ENCODE results near the gene PACC1. TPM values are rescaled to one million over a fixed set of nuclear protein-coding genes. Genes with fewer than 3 reads are reported as not detected.

The PACC1 gene
- total and polyA plus RNA-seq, 10 of the 15 experiments (the other 5 are each of a cell fraction or from before 2014, with no cell fraction given) = 16.1 to 29.7 (median 19.3) TPM

DNA sequence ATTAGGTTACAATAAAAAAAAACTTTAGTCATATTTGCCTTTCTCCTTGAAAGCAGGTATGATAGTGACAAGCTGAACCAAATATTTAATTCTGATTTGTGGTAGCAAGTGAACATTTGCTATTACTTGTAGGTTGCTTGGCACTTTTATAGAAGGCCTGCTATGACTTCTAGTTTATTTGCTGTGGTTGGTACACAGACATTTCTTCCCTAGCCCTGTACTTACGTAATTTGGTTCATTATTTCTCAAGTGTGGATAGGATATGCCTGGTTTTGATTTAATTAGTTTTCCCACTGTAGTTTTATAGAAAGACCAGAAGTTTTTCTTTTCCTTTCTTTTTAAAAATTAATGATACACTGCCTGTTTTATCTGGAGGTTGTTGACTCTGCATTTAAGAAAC, 73.6 kb downstream of the PACC1 start:
- ATAC-seq (no peak), DNase-seq (ENCODE audit: low read depth, low spot score) (no peak), FAIRE-seq (no peak)
- Histone ChIP-seq H2AFZ (ENCODE audit: control insufficient read depth, low read depth, low read length) (no peak overlapping the region), H4K20me1 (ENCODE audit: control insufficient read depth, insufficient read depth) (no peaks in the 10 kb centered on the region), H3K4me1 (ENCODE audit: control insufficient read depth, insufficient read depth, low read length) (no peaks in the 10 kb centered on the region), H3K36me3 (ENCODE audit: control insufficient read depth in 2 of 2, insufficient read depth in 2 of 2, low read length in 1 of 2) (peaks cover 0 to 20% of the 10 kb centered on the region in 2 experiments), H3K9me3 (replicated peaks; ENCODE audit: control insufficient read depth, insufficient read depth, low read length) (no peaks in the 10 kb centered on the region), H3K79me2 (ENCODE audit: control insufficient read depth, insufficient read depth, low read length) (no peaks in the 10 kb centered on the region), H3K27me3 (replicated peaks in 1 of 2; ENCODE audit: control insufficient read depth in 2 of 2, insufficient read depth in 2 of 2, low read length in 1 of 2) (no peaks in the 10 kb centered on the region), H3K27ac (ENCODE audit: control insufficient read depth, insufficient read depth) (no peak overlapping the region), H3K9ac (ENCODE audit: control insufficient read depth, insufficient read depth, low read length) (no peak overlapping the region), H3K4me2 (ENCODE audit: control insufficient read depth, insufficient read depth) (no peak overlapping the region), H3K4me3 (no peak overlapping the region)
- POLR2A ChIA-PET = no interaction called here
- CTCF ChIA-PET = interaction anchor here (0.9 to 3.0 kb wide), 5 partner anchors 25 to 661 kb away, joined by 3 to 16 read pairs (median 3); partner anchors contain the start of genes DTL and INTS7
- in situ Hi-C loops (cut with MboI) (no loop called here), intact Hi-C loops (cut with micrococcal nuclease; ENCODE audit: unreplicated experiment) (no loop called here)
- no TSS peak for BruUV-seq (replicated peaks)
- 94% methylated on average over 1 of the region's 1 CpG for WGBS (ENCODE audit: insufficient coverage, insufficient replicate concordance, low lambda C conversion rate, missing lambda C conversion rate)
- RAD21 ChIA-PET (ENCODE audit: unreplicated experiment) = interaction anchor here (1.2 to 1.4 kb wide), 2 partner anchors 50 to 115 kb away, joined by 3 to 5 read pairs; no protein-coding TSS in a partner anchor
- TF ChIP-seq NR2F1 (conservative IDR thresholded peaks at IDR 0.05) = no peak
- no peak for TF ChIP-seq RCOR1 (conservative IDR thresholded peaks at IDR 0.05; ENCODE audit: low read depth, low read length)
- TF ChIP-seq NFYA (IDR thresholded peaks at IDR 0.05; ENCODE audit: borderline replicate concordance, low read depth, low read length) = no peak
- no peak for TF ChIP-seq EED (IDR thresholded peaks at IDR 0.05; ENCODE audit: low read depth)
- TF ChIP-seq HDGF (IDR thresholded peaks at IDR 0.05) = no peak
- TF ChIP-seq, protein P1, sequence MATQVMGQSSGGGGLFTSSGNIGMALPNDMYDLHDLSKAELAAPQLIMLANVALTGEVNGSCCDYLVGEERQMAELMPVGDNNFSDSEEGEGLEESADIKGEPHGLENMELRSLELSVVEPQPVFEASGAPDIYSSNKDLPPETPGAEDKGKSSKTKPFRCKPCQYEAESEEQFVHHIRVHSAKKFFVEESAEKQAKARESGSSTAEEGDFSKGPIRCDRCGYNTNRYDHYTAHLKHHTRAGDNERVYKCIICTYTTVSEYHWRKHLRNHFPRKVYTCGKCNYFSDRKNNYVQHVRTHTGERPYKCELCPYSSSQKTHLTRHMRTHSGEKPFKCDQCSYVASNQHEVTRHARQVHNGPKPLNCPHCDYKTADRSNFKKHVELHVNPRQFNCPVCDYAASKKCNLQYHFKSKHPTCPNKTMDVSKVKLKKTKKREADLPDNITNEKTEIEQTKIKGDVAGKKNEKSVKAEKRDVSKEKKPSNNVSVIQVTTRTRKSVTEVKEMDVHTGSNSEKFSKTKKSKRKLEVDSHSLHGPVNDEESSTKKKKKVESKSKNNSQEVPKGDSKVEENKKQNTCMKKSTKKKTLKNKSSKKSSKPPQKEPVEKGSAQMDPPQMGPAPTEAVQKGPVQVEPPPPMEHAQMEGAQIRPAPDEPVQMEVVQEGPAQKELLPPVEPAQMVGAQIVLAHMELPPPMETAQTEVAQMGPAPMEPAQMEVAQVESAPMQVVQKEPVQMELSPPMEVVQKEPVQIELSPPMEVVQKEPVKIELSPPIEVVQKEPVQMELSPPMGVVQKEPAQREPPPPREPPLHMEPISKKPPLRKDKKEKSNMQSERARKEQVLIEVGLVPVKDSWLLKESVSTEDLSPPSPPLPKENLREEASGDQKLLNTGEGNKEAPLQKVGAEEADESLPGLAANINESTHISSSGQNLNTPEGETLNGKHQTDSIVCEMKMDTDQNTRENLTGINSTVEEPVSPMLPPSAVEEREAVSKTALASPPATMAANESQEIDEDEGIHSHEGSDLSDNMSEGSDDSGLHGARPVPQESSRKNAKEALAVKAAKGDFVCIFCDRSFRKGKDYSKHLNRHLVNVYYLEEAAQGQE (IDR thresholded peaks at IDR 0.05; ENCODE audit: low read depth, low read length) = no peak
- TF ChIP-seq, protein P2, sequence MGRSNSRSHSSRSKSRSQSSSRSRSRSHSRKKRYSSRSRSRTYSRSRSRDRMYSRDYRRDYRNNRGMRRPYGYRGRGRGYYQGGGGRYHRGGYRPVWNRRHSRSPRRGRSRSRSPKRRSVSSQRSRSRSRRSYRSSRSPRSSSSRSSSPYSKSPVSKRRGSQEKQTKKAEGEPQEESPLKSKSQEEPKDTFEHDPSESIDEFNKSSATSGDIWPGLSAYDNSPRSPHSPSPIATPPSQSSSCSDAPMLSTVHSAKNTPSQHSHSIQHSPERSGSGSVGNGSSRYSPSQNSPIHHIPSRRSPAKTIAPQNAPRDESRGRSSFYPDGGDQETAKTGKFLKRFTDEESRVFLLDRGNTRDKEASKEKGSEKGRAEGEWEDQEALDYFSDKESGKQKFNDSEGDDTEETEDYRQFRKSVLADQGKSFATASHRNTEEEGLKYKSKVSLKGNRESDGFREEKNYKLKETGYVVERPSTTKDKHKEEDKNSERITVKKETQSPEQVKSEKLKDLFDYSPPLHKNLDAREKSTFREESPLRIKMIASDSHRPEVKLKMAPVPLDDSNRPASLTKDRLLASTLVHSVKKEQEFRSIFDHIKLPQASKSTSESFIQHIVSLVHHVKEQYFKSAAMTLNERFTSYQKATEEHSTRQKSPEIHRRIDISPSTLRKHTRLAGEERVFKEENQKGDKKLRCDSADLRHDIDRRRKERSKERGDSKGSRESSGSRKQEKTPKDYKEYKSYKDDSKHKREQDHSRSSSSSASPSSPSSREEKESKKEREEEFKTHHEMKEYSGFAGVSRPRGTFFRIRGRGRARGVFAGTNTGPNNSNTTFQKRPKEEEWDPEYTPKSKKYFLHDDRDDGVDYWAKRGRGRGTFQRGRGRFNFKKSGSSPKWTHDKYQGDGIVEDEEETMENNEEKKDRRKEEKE (IDR thresholded peaks at IDR 0.05) = no peak
- no peak for TF ChIP-seq NR2C1 (IDR thresholded peaks at IDR 0.05)
- TF ChIP-seq SRF (IDR thresholded peaks at IDR 0.05; ENCODE audit: low read depth in 2 of 2, low read length in 2 of 2) = no peak
- TF ChIP-seq PAX5 (IDR thresholded peaks at IDR 0.05; ENCODE audit: borderline replicate concordance, low read depth, low read length) = no peak
- no peak for TF ChIP-seq CHD4 (IDR thresholded peaks at IDR 0.05)
- no peak for TF ChIP-seq GABPA (IDR thresholded peaks at IDR 0.05; ENCODE audit: low read depth)
- TF ChIP-seq PML (IDR thresholded peaks at IDR 0.05; ENCODE audit: low read length) = no peak
- TF ChIP-seq, protein P3, sequence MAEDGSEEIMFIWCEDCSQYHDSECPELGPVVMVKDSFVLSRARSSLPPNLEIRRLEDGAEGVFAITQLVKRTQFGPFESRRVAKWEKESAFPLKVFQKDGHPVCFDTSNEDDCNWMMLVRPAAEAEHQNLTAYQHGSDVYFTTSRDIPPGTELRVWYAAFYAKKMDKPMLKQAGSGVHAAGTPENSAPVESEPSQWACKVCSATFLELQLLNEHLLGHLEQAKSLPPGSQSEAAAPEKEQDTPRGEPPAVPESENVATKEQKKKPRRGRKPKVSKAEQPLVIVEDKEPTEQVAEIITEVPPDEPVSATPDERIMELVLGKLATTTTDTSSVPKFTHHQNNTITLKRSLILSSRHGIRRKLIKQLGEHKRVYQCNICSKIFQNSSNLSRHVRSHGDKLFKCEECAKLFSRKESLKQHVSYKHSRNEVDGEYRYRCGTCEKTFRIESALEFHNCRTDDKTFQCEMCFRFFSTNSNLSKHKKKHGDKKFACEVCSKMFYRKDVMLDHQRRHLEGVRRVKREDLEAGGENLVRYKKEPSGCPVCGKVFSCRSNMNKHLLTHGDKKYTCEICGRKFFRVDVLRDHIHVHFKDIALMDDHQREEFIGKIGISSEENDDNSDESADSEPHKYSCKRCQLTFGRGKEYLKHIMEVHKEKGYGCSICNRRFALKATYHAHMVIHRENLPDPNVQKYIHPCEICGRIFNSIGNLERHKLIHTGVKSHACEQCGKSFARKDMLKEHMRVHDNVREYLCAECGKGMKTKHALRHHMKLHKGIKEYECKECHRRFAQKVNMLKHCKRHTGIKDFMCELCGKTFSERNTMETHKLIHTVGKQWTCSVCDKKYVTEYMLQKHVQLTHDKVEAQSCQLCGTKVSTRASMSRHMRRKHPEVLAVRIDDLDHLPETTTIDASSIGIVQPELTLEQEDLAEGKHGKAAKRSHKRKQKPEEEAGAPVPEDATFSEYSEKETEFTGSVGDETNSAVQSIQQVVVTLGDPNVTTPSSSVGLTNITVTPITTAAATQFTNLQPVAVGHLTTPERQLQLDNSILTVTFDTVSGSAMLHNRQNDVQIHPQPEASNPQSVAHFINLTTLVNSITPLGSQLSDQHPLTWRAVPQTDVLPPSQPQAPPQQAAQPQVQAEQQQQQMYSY (CRISPR knock-in tag; IDR thresholded peaks at IDR 0.05) = no peak
- SMC1A ChIA-PET (ENCODE audit: uncharacterized antibody, unreplicated experiment) = interaction anchor here (1.1 to 1.5 kb wide), 4 partner anchors 13 to 277 kb away, joined by 3 to 7 read pairs (median 6); no protein-coding TSS in a partner anchor
